Epithelial cell of prostate (primary cell): ENCODE results near the gene GATAD2A.

Experiments used
- DNase-seq: peaks from one replicate; pipeline ENCODE4 v3.0.0-alpha.2; 2011; ENCODE audit warnings: low read depth, low spot score
- H3K27ac ChIP-seq: fragments of 450-650 bp; 2 replicates; pipeline ENCODE4 v1.5.1; 2017; ENCODE audit warnings: mild to moderate bottlenecking

GATAD2A gene

GRCh38 chr19:19539698-19540063, 134.2 kb downstream of the GATAD2A start:
- no peak for DNase-seq
- no peak overlapping the region for H3K27ac ChIP-seq

DNA sequence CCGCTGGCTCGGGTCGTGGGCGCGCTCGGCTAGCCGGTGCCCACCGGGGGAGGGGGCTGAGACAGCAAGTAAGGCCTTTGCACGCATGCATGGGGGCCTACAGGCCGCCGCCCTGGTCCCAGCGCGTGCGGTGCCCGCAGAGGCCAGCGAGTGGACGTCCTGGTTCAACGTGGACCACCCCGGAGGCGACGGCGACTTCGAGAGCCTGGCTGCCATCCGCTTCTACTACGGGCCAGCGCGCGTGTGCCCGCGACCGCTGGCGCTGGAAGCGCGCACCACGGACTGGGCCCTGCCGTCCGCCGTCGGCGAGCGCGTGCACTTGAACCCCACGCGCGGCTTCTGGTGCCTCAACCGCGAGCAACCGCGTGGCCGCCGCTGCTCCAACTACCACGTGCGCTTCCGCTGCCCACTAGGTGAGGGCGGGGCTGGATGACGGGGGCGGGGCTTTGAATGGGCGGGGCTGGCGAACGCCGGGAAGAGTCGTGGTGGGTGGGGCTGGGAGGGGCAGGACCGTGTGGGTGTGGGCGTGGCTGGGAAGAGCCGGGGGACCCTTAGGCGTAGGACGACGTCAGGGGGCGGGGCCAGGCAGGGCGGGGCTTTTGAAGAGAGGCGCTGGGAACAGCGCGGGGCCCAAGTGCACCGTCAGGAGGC, 134.7 kb downstream of the GATAD2A start:
- no peak overlapping the region for H3K27ac ChIP-seq
- DNase-seq, result peak; percentile 5

- no peak overlapping the region for H3K27ac ChIP-seq
- peak; percentile 12 for DNase-seq
These were observed 135.4 kb downstream of the GATAD2A start for GRCh38 chr19:19540715-19541515.

- H3K27ac ChIP-seq, result no peak overlapping the region
- DNase-seq, result no peak
These were observed 136.1 kb downstream of the GATAD2A start for GRCh38 chr19:19541616-19542015.

DNA sequence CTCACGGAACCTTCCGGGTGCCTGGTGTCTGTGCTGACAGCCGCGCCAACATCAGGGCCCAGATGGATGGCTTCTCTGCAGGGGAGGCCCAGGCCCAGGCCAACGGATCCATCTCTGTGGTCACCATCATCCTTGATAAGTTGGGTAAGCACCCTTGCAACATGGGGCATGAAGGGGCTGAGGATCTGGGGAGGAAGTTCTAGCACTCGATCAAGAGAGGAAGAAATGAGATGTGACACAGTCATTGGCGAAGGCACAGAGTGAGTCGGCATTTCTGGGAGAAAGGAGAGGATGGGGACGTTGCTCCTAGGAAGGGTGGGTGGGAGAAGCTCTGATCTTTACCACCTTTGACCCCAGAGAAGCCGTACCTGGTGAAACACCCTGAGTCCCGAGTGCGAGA, 137.0 kb downstream of the GATAD2A start:
- no peak overlapping the region for H3K27ac ChIP-seq
- no peak for DNase-seq

GRCh38 chr19:19543101-19543500, 137.6 kb downstream of the GATAD2A start:
- H3K27ac ChIP-seq, result no peak overlapping the region
- no peak for DNase-seq

- H3K27ac ChIP-seq, result no peak overlapping the region
- no peak for DNase-seq
These were observed 138.2 kb downstream of the GATAD2A start for GRCh38 chr19:19543640-19544039.

GRCh38 chr19:19544257-19544953, 138.9 kb downstream of the GATAD2A start:
- H3K27ac ChIP-seq, result no peak overlapping the region
- no peak for DNase-seq

- no peak for DNase-seq
- no peak overlapping the region for H3K27ac ChIP-seq
These were observed 139.6 kb downstream of the GATAD2A start for GRCh38 chr19:19544954-19545591.

DNA sequence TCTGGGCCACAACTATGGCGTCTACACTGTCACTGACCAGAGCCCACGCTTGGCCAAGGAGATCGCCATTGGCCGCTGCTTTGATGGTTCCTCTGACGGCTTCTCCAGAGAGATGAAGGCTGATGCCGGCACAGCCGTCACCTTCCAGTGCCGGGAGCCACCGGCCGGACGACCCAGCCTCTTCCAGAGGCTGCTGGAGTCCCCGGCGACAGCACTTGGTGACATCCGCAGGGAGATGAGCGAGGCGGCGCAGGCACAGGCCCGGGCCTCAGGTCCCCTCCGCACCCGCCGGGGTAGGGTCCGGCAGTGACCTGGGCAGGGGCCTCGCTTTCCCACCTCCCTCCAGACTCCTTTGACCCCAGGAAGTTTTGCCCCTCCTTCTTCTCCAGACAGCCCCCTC, 140.2 kb downstream of the GATAD2A start:
- H3K27ac ChIP-seq, result no peak overlapping the region
- no peak for DNase-seq

DNA sequence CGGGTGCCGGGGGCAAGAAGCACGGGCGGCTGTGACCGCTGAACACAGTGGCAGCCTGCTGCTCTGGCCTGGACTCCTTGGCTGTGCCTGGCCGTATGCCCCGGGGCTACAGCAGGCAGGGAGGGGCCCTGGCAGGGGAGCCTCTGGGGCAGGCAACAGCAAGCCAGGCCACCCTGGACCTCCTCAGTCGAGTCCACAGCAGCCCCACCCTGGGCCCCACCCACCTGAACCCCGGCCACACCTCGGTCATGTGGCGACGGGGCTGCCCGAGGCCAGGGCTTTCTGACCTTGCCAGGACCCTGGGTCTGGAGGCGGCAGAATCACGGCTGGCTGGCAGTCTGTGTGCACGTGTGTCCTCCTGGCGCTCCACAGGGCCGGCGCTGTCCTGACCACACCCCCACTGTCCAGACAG, 141.3 kb downstream of the GATAD2A start:
- no peak for DNase-seq
- no peak overlapping the region for H3K27ac ChIP-seq

GRCh38 chr19:19547674-19548336, 142.3 kb downstream of the GATAD2A start:
- no peak for DNase-seq
- H3K27ac ChIP-seq, result no peak overlapping the region

DNA sequence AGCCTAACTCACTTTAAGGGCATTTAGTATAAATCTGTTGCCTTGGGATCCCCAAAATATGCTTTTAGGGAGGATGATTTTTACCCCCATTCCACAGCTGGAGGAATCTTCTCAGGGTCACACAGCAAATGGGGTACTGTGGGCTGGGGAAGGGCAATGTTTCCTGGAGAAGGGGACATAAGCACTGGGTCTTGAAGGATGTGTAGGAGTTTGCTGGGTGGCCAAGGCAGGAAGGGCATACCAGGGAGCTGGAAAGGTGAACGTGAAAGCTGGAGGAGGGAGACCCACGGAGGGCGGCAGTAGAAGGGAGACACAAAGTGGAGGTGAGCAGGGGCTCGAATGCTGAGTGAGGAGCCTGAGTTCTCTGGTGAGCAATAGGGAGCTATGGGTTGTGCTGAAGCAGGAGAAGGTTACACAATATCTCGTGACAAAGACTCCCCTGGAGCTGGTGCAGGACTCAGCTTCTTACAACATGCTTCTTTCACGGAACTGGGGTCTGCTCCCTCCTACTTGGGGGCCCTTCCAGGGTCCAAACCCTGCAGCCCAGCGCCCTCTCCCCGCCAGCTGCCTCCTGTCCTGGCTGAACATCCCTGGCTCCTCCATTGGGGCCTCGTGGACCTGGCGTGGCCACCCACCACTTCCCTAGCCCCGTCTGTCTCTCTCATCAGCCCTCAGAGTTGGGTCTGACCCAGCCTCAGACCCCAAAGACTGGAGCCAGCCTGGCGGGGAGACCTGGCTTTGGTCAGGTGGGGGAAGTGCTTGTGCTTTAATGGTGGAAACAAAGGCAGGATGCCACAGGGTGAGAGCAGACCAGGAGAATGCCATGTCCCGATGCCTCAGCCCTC, 143.7 kb downstream of the GATAD2A start:
- DNase-seq, result no peak

DNA sequence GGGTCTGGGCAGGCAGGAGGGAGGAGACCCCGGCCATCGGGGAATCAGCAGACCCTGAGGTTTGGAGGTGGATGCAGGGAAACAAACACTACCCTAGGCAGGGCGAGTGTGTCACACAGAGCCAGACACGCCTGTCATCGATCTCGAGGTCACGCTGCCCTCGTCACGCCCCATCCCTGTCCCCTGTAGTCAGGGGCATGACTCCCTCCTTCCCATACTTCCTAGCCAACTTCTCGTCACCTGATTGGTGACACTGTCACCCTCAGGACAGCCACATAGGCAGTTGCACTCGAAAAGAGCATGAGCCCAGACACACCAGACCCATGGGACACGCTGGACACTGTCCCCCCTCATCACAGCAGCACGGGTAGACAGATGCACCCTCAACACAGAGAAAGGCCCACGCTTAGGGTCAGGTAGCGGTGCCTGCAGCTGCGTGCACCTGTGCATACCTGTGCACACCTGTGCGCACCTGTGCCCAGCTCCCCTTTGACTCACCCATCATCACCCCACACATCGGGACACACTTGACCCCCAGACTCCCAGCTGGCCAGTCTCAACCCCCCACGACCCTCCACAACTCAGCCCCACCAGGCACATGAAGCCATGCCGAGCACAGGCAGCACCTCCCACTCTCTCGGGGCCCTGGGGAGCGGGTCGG, 144.5 kb downstream of the GATAD2A start:
- H3K27ac ChIP-seq, result no peak overlapping the region

More for the DNA sequence above, 143.7 kb downstream of the GATAD2A start:
- no peak overlapping the region for H3K27ac ChIP-seq

GRCh38 chr19:19550485-19550929, 145.0 kb downstream of the GATAD2A start:
- DNase-seq, result no peak
- no peak overlapping the region for H3K27ac ChIP-seq

More for the DNA sequence above, 144.5 kb downstream of the GATAD2A start:
- no peak for DNase-seq

- DNase-seq, result no peak
- H3K27ac ChIP-seq, result no peak overlapping the region
These were observed 145.7 kb downstream of the GATAD2A start for GRCh38 chr19:19550972-19551852.

GRCh38 chr19:19551853-19552192, 146.3 kb downstream of the GATAD2A start:
- no peak for DNase-seq
- no peak overlapping the region for H3K27ac ChIP-seq

GRCh38 chr19:19552798-19553197, 147.3 kb downstream of the GATAD2A start:
- no peak overlapping the region for H3K27ac ChIP-seq
- no peak for DNase-seq
